ENCODE measurements around the gene ABCA9. TPM values are rescaled to one million over a fixed set of nuclear protein-coding genes. Genes with fewer than 3 reads are reported as not detected.
A peak's percentile ranks its signal among the peaks of the same experiment; 100 is the strongest.

The ABCA9 gene
- total and polyA plus RNA-seq, 12 donors = 3.8 to 38.6 (median 9.3) TPM

DNA sequence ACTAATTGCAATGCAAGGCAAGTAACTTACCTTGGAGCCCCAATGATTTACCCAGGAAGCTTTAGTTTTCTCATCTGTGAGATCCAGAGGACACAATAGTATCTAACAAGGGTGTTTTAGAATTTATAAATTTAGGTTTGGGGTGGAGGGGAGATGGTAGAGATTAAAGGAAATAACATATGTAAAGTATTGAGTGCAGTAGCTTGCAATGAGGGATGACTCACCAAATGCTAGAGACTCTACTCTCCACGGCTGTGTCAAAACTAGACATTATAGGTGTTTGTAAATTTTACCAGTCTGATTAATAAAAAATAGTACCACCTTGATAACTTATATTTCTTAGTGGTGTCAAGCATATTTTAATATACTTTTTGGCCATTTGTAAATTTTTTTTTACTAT is 3.7 kb upstream of the ABCA9 start:
- WGBS, 2 donors = 86 to 97% methylated on average over 1 of the region's 1 CpG
- Histone ChIP-seq H3K36me3 (peaks cover 0 to 4% (median 0%) of the 10 kb centered on the region in 9 donors), H3K27me3 (peaks cover 0 to 4% (median 0%) of the 10 kb centered on the region in 7 donors), H3K27ac (peak overlapping the region in 2 of 10 donors; percentile 37 to 44), H3K9me3 (no peaks in the 10 kb centered on the region), H3K4me3 (no peak overlapping the region), H3K4me1 (peaks cover 0 to 52% (median 9%) of the 10 kb centered on the region in 9 donors)
- no peak for DNase-seq
- no peak for ATAC-seq
- TF ChIP-seq, protein P1, sequence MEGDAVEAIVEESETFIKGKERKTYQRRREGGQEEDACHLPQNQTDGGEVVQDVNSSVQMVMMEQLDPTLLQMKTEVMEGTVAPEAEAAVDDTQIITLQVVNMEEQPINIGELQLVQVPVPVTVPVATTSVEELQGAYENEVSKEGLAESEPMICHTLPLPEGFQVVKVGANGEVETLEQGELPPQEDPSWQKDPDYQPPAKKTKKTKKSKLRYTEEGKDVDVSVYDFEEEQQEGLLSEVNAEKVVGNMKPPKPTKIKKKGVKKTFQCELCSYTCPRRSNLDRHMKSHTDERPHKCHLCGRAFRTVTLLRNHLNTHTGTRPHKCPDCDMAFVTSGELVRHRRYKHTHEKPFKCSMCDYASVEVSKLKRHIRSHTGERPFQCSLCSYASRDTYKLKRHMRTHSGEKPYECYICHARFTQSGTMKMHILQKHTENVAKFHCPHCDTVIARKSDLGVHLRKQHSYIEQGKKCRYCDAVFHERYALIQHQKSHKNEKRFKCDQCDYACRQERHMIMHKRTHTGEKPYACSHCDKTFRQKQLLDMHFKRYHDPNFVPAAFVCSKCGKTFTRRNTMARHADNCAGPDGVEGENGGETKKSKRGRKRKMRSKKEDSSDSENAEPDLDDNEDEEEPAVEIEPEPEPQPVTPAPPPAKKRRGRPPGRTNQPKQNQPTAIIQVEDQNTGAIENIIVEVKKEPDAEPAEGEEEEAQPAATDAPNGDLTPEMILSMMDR (IDR thresholded peaks at IDR 0.05) = no peak
- intact Hi-C loops (cut with DNase I) = loop anchor here in 1 of 10 donors (5.0 kb wide), 1 partner anchor 287 kb away; no protein-coding TSS in a partner anchor

GRCh38 chr17:69064001-69064400 is 3.3 kb upstream of the ABCA9 start:
- peak overlapping the region in 3 of 10 donors; percentile 22 to 44 (median 37) for H3K27ac ChIP-seq
- ATAC-seq (no peak), DNase-seq (no peak)
- 80 to 90% methylated on average over 2 of the region's 2 CpGs for WGBS, 2 donors
- peaks cover 0 to 4% (median 0%) of the 10 kb centered on the region in 7 donors for H3K27me3 ChIP-seq
- TF ChIP-seq, protein P1 (IDR thresholded peaks at IDR 0.05) = no peak
- intact Hi-C loops (cut with DNase I) = loop anchor here in 1 of 10 donors (5.0 kb wide), 1 partner anchor 287 kb away; no protein-coding TSS in a partner anchor
- peaks cover 0 to 4% (median 0%) of the 10 kb centered on the region in 9 donors for H3K36me3 ChIP-seq
- H3K4me3 ChIP-seq = no peak overlapping the region
- peaks cover 0 to 49% (median 9%) of the 10 kb centered on the region in 9 donors for H3K4me1 ChIP-seq
- H3K9me3 ChIP-seq = no peaks in the 10 kb centered on the region

- Histone ChIP-seq H3K27ac (peak overlapping the region in 4 of 10 donors; percentile 9 to 44 (median 20)), H3K4me3 (no peak overlapping the region), H3K36me3 (peaks cover 0 to 4% (median 0%) of the 10 kb centered on the region in 9 donors), H3K4me1 (peaks cover 0 to 39% (median 9%) of the 10 kb centered on the region in 9 donors), H3K9me3 (peaks cover 0 to 3% (median 0%) of the 10 kb centered on the region in 11 donors), H3K27me3 (peaks cover 0 to 4% (median 0%) of the 10 kb centered on the region in 7 donors)
- 60 to 78% methylated on average over 4 of the region's 4 CpGs for WGBS, 2 donors
- intact Hi-C loops (cut with DNase I) = loop anchor here in 1 of 10 donors (5.0 kb wide), 1 partner anchor 286 kb away; no protein-coding TSS in a partner anchor
- DNase-seq = no peak
- TF ChIP-seq, protein P1 (IDR thresholded peaks at IDR 0.05) = no peak
- no peak for ATAC-seq
Observed at GRCh38 chr17:69062860-69063581, 2.3 kb upstream of the ABCA9 start.

DNA sequence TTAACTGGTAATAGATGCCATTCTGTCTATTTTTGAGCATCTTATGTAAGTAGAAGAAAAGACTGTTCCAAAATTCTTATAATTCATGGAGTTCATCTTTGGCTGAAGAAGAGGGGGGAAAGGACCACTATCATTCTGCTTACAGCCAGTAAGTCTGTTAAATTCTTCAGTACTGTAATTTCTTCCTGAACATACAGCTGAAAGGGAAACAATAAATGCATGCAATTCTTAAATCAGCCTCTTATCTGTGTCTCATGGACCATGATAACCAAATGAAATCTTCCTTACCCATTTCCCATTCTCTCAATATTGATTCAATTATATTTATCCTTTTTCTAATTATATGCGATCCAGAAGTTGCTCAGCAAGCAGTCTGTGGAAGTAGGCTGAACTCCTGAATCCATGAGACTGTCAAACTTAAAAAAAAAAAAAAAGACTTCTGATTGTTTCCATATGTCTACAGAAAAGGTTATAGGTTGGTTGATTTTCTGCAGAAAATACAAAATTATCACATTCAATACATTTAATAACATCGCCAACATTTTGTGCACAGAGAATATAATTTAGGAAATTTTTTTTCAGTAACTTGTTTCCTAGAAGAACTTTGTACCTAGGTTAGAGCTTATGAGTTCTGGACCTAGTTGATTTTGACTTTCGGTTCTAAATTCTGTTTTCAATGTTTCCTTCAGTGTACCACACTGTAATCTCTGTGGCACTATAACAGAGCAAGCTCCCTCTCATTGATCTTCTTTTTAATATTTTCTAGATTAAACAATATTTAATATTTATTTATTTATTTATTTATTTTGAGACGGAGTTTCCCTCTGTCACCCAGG is 1.2 kb upstream of the ABCA9 start:
- intact Hi-C loops (cut with DNase I) = loop anchor here in 1 of 10 donors (5.0 kb wide), 1 partner anchor 285 kb away; no protein-coding TSS in a partner anchor
- WGBS, 2 donors = 77 to 80% methylated on average over 4 of the region's 4 CpGs

More for the DNA sequence above, 1.2 kb upstream of the ABCA9 start:
- Histone ChIP-seq H3K4me1 (peaks cover 0 to 30% (median 9%) of the 10 kb centered on the region in 9 donors), H3K27ac (peak overlapping the region in 9 of 10 donors; percentile 1 to 74 (median 49)), H3K27me3 (peaks cover 0 to 4% (median 0%) of the 10 kb centered on the region in 7 donors), H3K9me3 (peaks cover 0 to 13% (median 0%) of the 10 kb centered on the region in 11 donors), H3K4me3 (no peak overlapping the region), H3K36me3 (peaks cover 0 to 12% (median 0%) of the 10 kb centered on the region in 9 donors)
- ATAC-seq (no peak), DNase-seq (no peak)
- TF ChIP-seq, protein P1 (IDR thresholded peaks at IDR 0.05) = no peak

All from heart right ventricle (tissue), 16 donors.